Measurements from ENCODE around the gene COX7A1. TPM values are rescaled to one million over a fixed set of nuclear protein-coding genes. Genes with fewer than 3 reads are reported as not detected.

The COX7A1 gene
- total and polyA plus RNA-seq, 10 of the 15 experiments (the other 5 are each of a cell fraction or from before 2014, with no cell fraction given) = not detected

- Histone ChIP-seq H4K20me1 (ENCODE audit: control insufficient read depth, insufficient read depth) (no peaks in the 10 kb centered on the region), H3K9me3 (replicated peaks; ENCODE audit: control insufficient read depth, insufficient read depth, low read length) (no peaks in the 10 kb centered on the region), H3K27ac (ENCODE audit: control insufficient read depth, insufficient read depth) (no peak overlapping the region), H3K36me3 (ENCODE audit: control insufficient read depth in 2 of 2, insufficient read depth in 2 of 2, low read length in 1 of 2) (peaks cover 4 to 30% of the 10 kb centered on the region in 2 experiments; a peak in 3 of 4 replicates), H3K4me2 (ENCODE audit: control insufficient read depth, insufficient read depth) (no peak overlapping the region), H3K79me2 (ENCODE audit: control insufficient read depth, insufficient read depth, low read length) (no peaks in the 10 kb centered on the region), H3K4me3 (no peak overlapping the region), H3K4me1 (ENCODE audit: control insufficient read depth, insufficient read depth, low read length) (no peaks in the 10 kb centered on the region), H2AFZ (ENCODE audit: control insufficient read depth, low read depth, low read length) (no peak overlapping the region), H3K27me3 (replicated peaks in 1 of 2; ENCODE audit: control insufficient read depth in 2 of 2, insufficient read depth in 2 of 2, low read length in 1 of 2) (no peaks in the 10 kb centered on the region), H3K9ac (ENCODE audit: control insufficient read depth, insufficient read depth, low read length) (no peak overlapping the region)
- WGBS (ENCODE audit: insufficient coverage, insufficient replicate concordance, low lambda C conversion rate, missing lambda C conversion rate) = 93% methylated on average over 26 of the region's 27 CpGs
- ATAC-seq = no peak
- no TSS peak for BruUV-seq (replicated peaks)
- in situ Hi-C loops (cut with MboI) (no loop called here), intact Hi-C loops (cut with micrococcal nuclease; ENCODE audit: unreplicated experiment) (no loop called here)
- RAD21 ChIA-PET (ENCODE audit: unreplicated experiment) = interaction anchor here (1.0 kb wide), 1 partner anchor 26 kb away, joined by 3 read pairs; no protein-coding TSS in a partner anchor
- no peak for TF ChIP-seq ETV6 (conservative IDR thresholded peaks at IDR 0.05 in 1 of 2, IDR thresholded peaks at IDR 0.05 in 1 of 2; ENCODE audit: borderline replicate concordance in 1 of 2, low read depth in 1 of 2)
- no peak for TF ChIP-seq SIX5 (IDR thresholded peaks at IDR 0.05; ENCODE audit: low read depth, low read length, severe bottlenecking)
- TF ChIP-seq MTA2 (IDR thresholded peaks at IDR 0.05; ENCODE audit: low read depth) = no peak
- no peak for TF ChIP-seq NFYB (IDR thresholded peaks at IDR 0.05; ENCODE audit: insufficient read depth, low read depth, low read length)
- SMC1A ChIA-PET (ENCODE audit: uncharacterized antibody, unreplicated experiment) = no interaction called here
- CTCF ChIA-PET = interaction anchor here (0.8 to 1.6 kb wide), 2 partner anchors 13 to 41 kb away, joined by 3 to 4 read pairs; partner anchors contain the start of genes POLR2I and TBCB
- POLR2A ChIA-PET = no interaction called here
- DNase-seq (ENCODE audit: low read depth, low spot score) = no peak
- FAIRE-seq = no peak
These were observed 50.5 kb downstream of the COX7A1 start for GRCh38 chr19:36101550-36102327.

Other genes with a start within 250 kb of the COX7A1 start
Only the 7 nearest of the 16 such genes appear.
- 12.4 and 14.2 TPM in 2 replicates for gene WDR62, start 97.5 kb downstream of the COX7A1 start, total RNA-seq (2014; rRNA removed)
- gene WDR62, start 97.5 kb downstream of the COX7A1 start, total RNA-seq (2014; rRNA removed; fragmentation: Illumina TruSeq; extraction: Trizol) = 6.1 and 6.2 TPM in 2 replicates
- 18.1 and 20.1 TPM in 2 replicates for gene WDR62, start 97.5 kb downstream of the COX7A1 start, total RNA-seq (2021)
- gene WDR62, start 97.5 kb downstream of the COX7A1 start, polyA plus RNA-seq (2011; rRNA removed) = 3.4 and 7.6 TPM in 2 replicates
- 4.6 and 7.6 TPM in 2 replicates for gene WDR62, start 97.5 kb downstream of the COX7A1 start, polyA plus RNA-seq (2014; fragmentation: Illumina TruSeq; extraction: Trizol)
- under 1 TPM; 0.08 to 0.49 TPM for gene WDR62, start 97.5 kb downstream of the COX7A1 start, polyA plus RNA-seq (2014; fragmentation: Nextera tagmentation; extraction: Ambion mirVana)
- gene WDR62, start 97.5 kb downstream of the COX7A1 start, polyA plus RNA-seq (2014; rRNA removed) = 15.3 and 19.6 TPM in 2 replicates
- gene WDR62, start 97.5 kb downstream of the COX7A1 start, polyA plus RNA-seq (2016; fragmentation: Nextera tagmentation; extraction: Ambion mirVana) = 10 to 100 TPM; 19.8 to 20.6 TPM
- gene OVOL3, start 41.3 kb downstream of the COX7A1 start, total RNA-seq (2014; rRNA removed) = not detected in 2 replicates
- gene OVOL3, start 41.3 kb downstream of the COX7A1 start, total RNA-seq (2014; rRNA removed; fragmentation: Illumina TruSeq; extraction: Trizol) = not detected in 2 replicates
- not detected in 2 replicates for gene OVOL3, start 41.3 kb downstream of the COX7A1 start, total RNA-seq (2021)
- not detected in 2 replicates for gene OVOL3, start 41.3 kb downstream of the COX7A1 start, polyA plus RNA-seq (2011; rRNA removed)
- gene OVOL3, start 41.3 kb downstream of the COX7A1 start, polyA plus RNA-seq (2014; fragmentation: Illumina TruSeq; extraction: Trizol) = not detected in 2 replicates
- not detected for gene OVOL3, start 41.3 kb downstream of the COX7A1 start, polyA plus RNA-seq (2014; fragmentation: Nextera tagmentation; extraction: Ambion mirVana)
- gene OVOL3, start 41.3 kb downstream of the COX7A1 start, polyA plus RNA-seq (2014; rRNA removed) = not detected in 2 replicates
- under 1 TPM in 1 of 2 experiments, not detected in 1; 0.43 TPM for gene OVOL3, start 41.3 kb downstream of the COX7A1 start, polyA plus RNA-seq (2016; fragmentation: Nextera tagmentation; extraction: Ambion mirVana)
- 169 and 194 TPM in 2 replicates for gene POLR2I, start 37.6 kb downstream of the COX7A1 start, total RNA-seq (2014; rRNA removed)
- gene POLR2I, start 37.6 kb downstream of the COX7A1 start, total RNA-seq (2014; rRNA removed; fragmentation: Illumina TruSeq; extraction: Trizol) = 80.7 and 85.8 TPM in 2 replicates
- gene POLR2I, start 37.6 kb downstream of the COX7A1 start, total RNA-seq (2021) = 106 and 113 TPM in 2 replicates
- gene POLR2I, start 37.6 kb downstream of the COX7A1 start, polyA plus RNA-seq (2011; rRNA removed) = 19.4 and 30.9 TPM in 2 replicates
- 21.3 and 61.9 TPM in 2 replicates for gene POLR2I, start 37.6 kb downstream of the COX7A1 start, polyA plus RNA-seq (2014; fragmentation: Illumina TruSeq; extraction: Trizol)
- gene POLR2I, start 37.6 kb downstream of the COX7A1 start, polyA plus RNA-seq (2014; fragmentation: Nextera tagmentation; extraction: Ambion mirVana) = 100 to 1,000 TPM; 235 to 269 TPM
- 196 and 211 TPM in 2 replicates for gene POLR2I, start 37.6 kb downstream of the COX7A1 start, polyA plus RNA-seq (2014; rRNA removed)
- 100 to 1,000 TPM; 256 to 272 TPM for gene POLR2I, start 37.6 kb downstream of the COX7A1 start, polyA plus RNA-seq (2016; fragmentation: Nextera tagmentation; extraction: Ambion mirVana)
- 141 and 156 TPM in 2 replicates for gene TBCB, start 37.0 kb downstream of the COX7A1 start, total RNA-seq (2014; rRNA removed)
- 80.1 and 86.0 TPM in 2 replicates for gene TBCB, start 37.0 kb downstream of the COX7A1 start, total RNA-seq (2014; rRNA removed; fragmentation: Illumina TruSeq; extraction: Trizol)
- 117 and 123 TPM in 2 replicates for gene TBCB, start 37.0 kb downstream of the COX7A1 start, total RNA-seq (2021)
- 102 and 135 TPM in 2 replicates for gene TBCB, start 37.0 kb downstream of the COX7A1 start, polyA plus RNA-seq (2011; rRNA removed)
- 50.0 and 83.5 TPM in 2 replicates for gene TBCB, start 37.0 kb downstream of the COX7A1 start, polyA plus RNA-seq (2014; fragmentation: Illumina TruSeq; extraction: Trizol)
- gene TBCB, start 37.0 kb downstream of the COX7A1 start, polyA plus RNA-seq (2014; fragmentation: Nextera tagmentation; extraction: Ambion mirVana) = 10 to 100 TPM in 1 of 2 experiments, 1 to 10 TPM in 1; 9.4 to 18.3 TPM
- 179 and 193 TPM in 2 replicates for gene TBCB, start 37.0 kb downstream of the COX7A1 start, polyA plus RNA-seq (2014; rRNA removed)
- gene TBCB, start 37.0 kb downstream of the COX7A1 start, polyA plus RNA-seq (2016; fragmentation: Nextera tagmentation; extraction: Ambion mirVana) = 100 to 1,000 TPM; 186 to 188 TPM
- gene CAPNS1, start 12.4 kb downstream of the COX7A1 start, total RNA-seq (2014; rRNA removed) = 232 and 266 TPM in 2 replicates
- 210 and 223 TPM in 2 replicates for gene CAPNS1, start 12.4 kb downstream of the COX7A1 start, total RNA-seq (2014; rRNA removed; fragmentation: Illumina TruSeq; extraction: Trizol)
- gene CAPNS1, start 12.4 kb downstream of the COX7A1 start, total RNA-seq (2021) = 430 and 441 TPM in 2 replicates
- 251 and 562 TPM in 2 replicates for gene CAPNS1, start 12.4 kb downstream of the COX7A1 start, polyA plus RNA-seq (2011; rRNA removed)
- gene CAPNS1, start 12.4 kb downstream of the COX7A1 start, polyA plus RNA-seq (2014; fragmentation: Illumina TruSeq; extraction: Trizol) = 366 and 491 TPM in 2 replicates
- 100 to 1,000 TPM in 1 of 2 experiments, 10 to 100 TPM in 1; 96.9 to 207 TPM for gene CAPNS1, start 12.4 kb downstream of the COX7A1 start, polyA plus RNA-seq (2014; fragmentation: Nextera tagmentation; extraction: Ambion mirVana)
- 355 and 464 TPM in 2 replicates for gene CAPNS1, start 12.4 kb downstream of the COX7A1 start, polyA plus RNA-seq (2014; rRNA removed)
- gene CAPNS1, start 12.4 kb downstream of the COX7A1 start, polyA plus RNA-seq (2016; fragmentation: Nextera tagmentation; extraction: Ambion mirVana) = 100 to 1,000 TPM; 124 to 141 TPM
- gene ZNF565, start 62.2 kb upstream of the COX7A1 start, total RNA-seq (2014; rRNA removed) = 1.7 and 1.8 TPM in 2 replicates
- 2.0 and 2.2 TPM in 2 replicates for gene ZNF565, start 62.2 kb upstream of the COX7A1 start, total RNA-seq (2014; rRNA removed; fragmentation: Illumina TruSeq; extraction: Trizol)
- 1.7 and 1.9 TPM in 2 replicates for gene ZNF565, start 62.2 kb upstream of the COX7A1 start, total RNA-seq (2021)
- 2.2 and 2.5 TPM in 2 replicates for gene ZNF565, start 62.2 kb upstream of the COX7A1 start, polyA plus RNA-seq (2011; rRNA removed)
- 1.9 and 2.0 TPM in 2 replicates for gene ZNF565, start 62.2 kb upstream of the COX7A1 start, polyA plus RNA-seq (2014; fragmentation: Illumina TruSeq; extraction: Trizol)
- gene ZNF565, start 62.2 kb upstream of the COX7A1 start, polyA plus RNA-seq (2014; fragmentation: Nextera tagmentation; extraction: Ambion mirVana) = 1 to 10 TPM in 1 of 2 experiments, under 1 TPM in 1; 0.72 to 1.8 TPM
- gene ZNF565, start 62.2 kb upstream of the COX7A1 start, polyA plus RNA-seq (2014; rRNA removed) = 0.86 and 0.93 TPM in 2 replicates
- 1 to 10 TPM; 1.4 to 2.0 TPM for gene ZNF565, start 62.2 kb upstream of the COX7A1 start, polyA plus RNA-seq (2016; fragmentation: Nextera tagmentation; extraction: Ambion mirVana)
- 63.5 and 73.6 TPM in 2 replicates for gene ZNF146, start 62.7 kb upstream of the COX7A1 start, total RNA-seq (2014; rRNA removed)
- gene ZNF146, start 62.7 kb upstream of the COX7A1 start, total RNA-seq (2014; rRNA removed; fragmentation: Illumina TruSeq; extraction: Trizol) = 110 and 112 TPM in 2 replicates
- gene ZNF146, start 62.7 kb upstream of the COX7A1 start, total RNA-seq (2021) = 60.4 and 61.0 TPM in 2 replicates
- 80.3 and 128 TPM in 2 replicates for gene ZNF146, start 62.7 kb upstream of the COX7A1 start, polyA plus RNA-seq (2011; rRNA removed)
- 115 and 152 TPM in 2 replicates for gene ZNF146, start 62.7 kb upstream of the COX7A1 start, polyA plus RNA-seq (2014; fragmentation: Illumina TruSeq; extraction: Trizol)
- gene ZNF146, start 62.7 kb upstream of the COX7A1 start, polyA plus RNA-seq (2014; fragmentation: Nextera tagmentation; extraction: Ambion mirVana) = 10 to 100 TPM; 20.0 to 37.8 TPM
- 47.8 and 52.6 TPM in 2 replicates for gene ZNF146, start 62.7 kb upstream of the COX7A1 start, polyA plus RNA-seq (2014; rRNA removed)
- gene ZNF146, start 62.7 kb upstream of the COX7A1 start, polyA plus RNA-seq (2016; fragmentation: Nextera tagmentation; extraction: Ambion mirVana) = 10 to 100 TPM; 79.0 to 83.0 TPM

All from GM12878 (cell line).